K562 (cell line): ENCODE measurements around the gene ZNF441. TPM values are rescaled to one million over a fixed set of nuclear protein-coding genes. Genes with fewer than 3 reads are reported as not detected.

ENCODE experiments used
- BDP1 ChIP-seq: IDR thresholded peaks from 3 replicates; pipeline ENCODE4 v1.6.1; 2011; ENCODE audit not compliant: insufficient read length, insufficient read depth
- CHD4 ChIP-seq: fragments of 200-600 bp; sonication (generic); IDR thresholded peaks from 3 replicates; pipeline ENCODE4 v1.6.1; 2012; ENCODE audit warnings: low read depth, mild to moderate bottlenecking, mixed read lengths, low read length, inconsistent platforms; ENCODE audit not compliant: insufficient read depth, insufficient replicate concordance, poor library complexity, severe bottlenecking
- DPF2 ChIP-seq: fragments of 450-650 bp; IDR thresholded peaks from 2 replicates; pipeline ENCODE4 v1.6.1; 2016
- FOXM1 ChIP-seq, 2 experiments: fragments of 450-650 bp in 1 of 2; sonication (generic) in 1 of 2; formaldehyde crosslinking in 1 of 2; IDR thresholded peaks; 2 replicates each; pipeline versions ENCODE4 v1.6.1 to v1.9.0; 2017 to 2022; ENCODE audit warnings: low read depth in 2 of 2, mild to moderate bottlenecking in 2 of 2, missing genetic modification reagents in 1 of 2, moderate library complexity in 1 of 2
- GATAD2B ChIP-seq: fragments of 450-650 bp; IDR thresholded peaks from 2 replicates; pipeline ENCODE4 v1.6.1; 2017; ENCODE audit warnings: mild to moderate bottlenecking, borderline replicate concordance
- HNRNPL ChIP-seq: fragments of 200-400 bp; formaldehyde crosslinking; IDR thresholded peaks from 2 replicates; pipeline ENCODE4 v1.6.1; 2017; ENCODE audit warnings: low read depth, mild to moderate bottlenecking, low read length
- KDM5B ChIP-seq: fragments of 200-600 bp; sonication (generic); IDR thresholded peaks from 2 replicates; pipeline ENCODE4 v1.6.1; 2012; ENCODE audit warnings: low read depth, mild to moderate bottlenecking, moderate library complexity, low read length, control low read depth, inconsistent platforms; ENCODE audit not compliant: insufficient replicate concordance
- KLF10 ChIP-seq: fragments of 250-450 bp; sonication (Bioruptor Pico); IDR thresholded peaks from 2 replicates; pipeline ENCODE4 v1.6.1; 2021; ENCODE audit warnings: matching md5 sums
- PATZ1 ChIP-seq: fragments of 250-450 bp; sonication (Bioruptor Pico); IDR thresholded peaks from 2 replicates; pipeline ENCODE4 v1.5.0; 2020; ENCODE audit warnings: mild to moderate bottlenecking, borderline replicate concordance
- PHB2 ChIP-seq: fragments of 450-650 bp; IDR thresholded peaks from 2 replicates; pipeline ENCODE4 v1.6.1; 2017; ENCODE audit warnings: low read depth
- POLR2G ChIP-seq: fragments of 200-400 bp; formaldehyde crosslinking; IDR thresholded peaks from 2 replicates; pipeline ENCODE4 v1.6.1; 2017; ENCODE audit warnings: low read depth, mild to moderate bottlenecking, antibody characterized with exemption, low read length, moderate library complexity
- SMARCB1 ChIP-seq: IDR thresholded peaks from 2 replicates; pipeline ENCODE4 v1.6.1; 2011; ENCODE audit warnings: improper control_type of control experiment, low read depth; ENCODE audit not compliant: insufficient read length
- SPI1 ChIP-seq: IDR thresholded peaks from 2 replicates; pipeline ENCODE4 v1.6.1; 2011; ENCODE audit warnings: low read depth, low read length, control low read depth, borderline replicate concordance
- ZMIZ1 ChIP-seq, 2 experiments: fragments of 150-350 bp in 1 of 2; IDR thresholded peaks; 2 replicates each; pipeline ENCODE4 v1.6.1; 2012 to 2016; ENCODE audit warnings: low read depth in 2 of 2, low read length in 2 of 2, mild to moderate bottlenecking in 1 of 2, moderate library complexity in 1 of 2
- ZNF280A ChIP-seq: fragments of 450-650 bp; IDR thresholded peaks from 2 replicates; pipeline ENCODE4 v1.6.1; 2018; ENCODE audit warnings: mild to moderate bottlenecking, low read depth; ENCODE audit not compliant: partially characterized antibody
- ZNF586 ChIP-seq: fragments of 450-650 bp; formaldehyde crosslinking; conservative IDR thresholded peaks from 2 replicates; pipeline ENCODE4 v1.4.0; 2020; ENCODE audit warnings: mild to moderate bottlenecking, moderate library complexity
- ZNF696 ChIP-seq: fragments of 250-450 bp; sonication (Bioruptor Pico); conservative IDR thresholded peaks from 2 replicates; pipeline ENCODE4 v1.4.0; 2020; ENCODE audit warnings: mild to moderate bottlenecking, moderate library complexity
- ZNF778 ChIP-seq: fragments of 450-650 bp; formaldehyde crosslinking; IDR thresholded peaks from 2 replicates; pipeline ENCODE4 v1.4.0; 2020; ENCODE audit warnings: mild to moderate bottlenecking, moderate library complexity
- polyA plus RNA-seq, 8 experiments: library from polyadenylated mRNA; depleted of rRNA in 4 of 8; stranded (reverse) in 5 of 8; unstranded in 3 of 8; fragments of >200 nt; fragmentation: Nextera tagmentation in 2 of 8; fragmentation: Illumina TruSeq in 1 of 8; extraction: Ambion mirVana in 2 of 8; extraction: Trizol in 1 of 8; gene quantifications; 2 replicates each; pipeline versions ENCODE4 v1.2.1 to v1.2.3, GENCODE V29; 2011 to 2014; ENCODE audit warnings: inconsistent platforms in 1 of 8, missing spikeins in 1 of 8
- total RNA-seq, 7 experiments: library from RNA; depleted of rRNA in 6 of 7; stranded (reverse); fragments of >200 nt in 6 of 7; fragmentation: Illumina TruSeq in 2 of 7; extraction: Trizol in 2 of 7; gene quantifications; 2 replicates each; pipeline versions ENCODE4 v1.2.1 to v1.2.3, GENCODE V29; 2011 to 2021; ENCODE audit warnings: low replicate concordance in 1 of 7

Gene ZNF441
- total and polyA plus RNA-seq, 9 of the 15 experiments (the other 6 are each of a cell fraction or from before 2014, with no cell fraction given), result 1.9 to 14.0 (median 7.8) TPM

- TF ChIP-seq DPF2 (no peak; the same call in none of the 2 replicates), SPI1 (peak; percentile 64), FOXM1 (IDR thresholded peaks at IDR 0.05; ENCODE audit: low read depth) (no peak), FOXM1 (CRISPR knock-in tag; IDR thresholded peaks at IDR 0.05; ENCODE audit: low read depth) (no peak), CHD4 (no peak), ZNF696 (no peak), PHB2 (no peak), GATAD2B (no peak), ZNF586 (CRISPR knock-in tag) (no peak), KDM5B (peak; percentile 85), HNRNPL (no peak), ZNF280A (no peak), POLR2G (peak; percentile 93), BDP1 (no peak), KLF10 (CRISPR knock-in tag) (no peak), PATZ1 (CRISPR knock-in tag) (no peak), ZMIZ1 (IDR thresholded peaks at IDR 0.05; ENCODE audit: low read depth in 2 of 2, low read length in 2 of 2) (no peak), ZNF778 (CRISPR knock-in tag) (no peak), SMARCB1 (no peak)
Measured at GRCh38 chr19:11766597-11767591, at the start of gene ZNF441 (continued).
